GM12878 (cell line): ENCODE measurements around the gene GP2. TPM values are rescaled to one million over a fixed set of nuclear protein-coding genes. Genes with fewer than 3 reads are reported as not detected.

Source experiments
- ATAC-seq: fragments of 200-7000 bp; cut with Tn5 transposase; 3 replicates; pipeline ENCODE4 v1.9.1; 2020; ENCODE audit warnings: mild to moderate bottlenecking, moderate library complexity
- BruUV-seq: library from RNA; stranded (reverse); fragments of 400-500 nt; replicated peaks from 2 replicates; lab custom pipeline; 2021; lab: Mats Ljungman, UMichigan
- CTCF ChIA-PET: fragments of 300-600 bp; sonication (Branson Sonifier 250); formaldehyde crosslinking; extraction: SDS; loops from one replicate; lab custom pipeline; 2021; ENCODE audit warnings: inconsistent platforms; lab: Yijun Ruan, JAX
- POLR2A ChIA-PET: fragments of 350-600 bp; formaldehyde crosslinking; extraction: SDS; loops from one replicate; lab custom pipeline; 2021; ENCODE audit warnings: inconsistent platforms; lab: Charles Lee
- RAD21 ChIA-PET: fragments of 300-600 bp; sonication (Branson Sonifier 250); formaldehyde crosslinking; loops from one replicate; lab custom pipeline; 2023; ENCODE audit warnings: antibody characterized with exemption; ENCODE audit not compliant: unreplicated experiment; lab: Charles Lee
- SMC1A ChIA-PET: fragments of 300-600 bp; sonication (Branson Sonifier 250); formaldehyde crosslinking; loops from one replicate; lab custom pipeline; 2023; ENCODE audit not compliant: unreplicated experiment, uncharacterized antibody; lab: Charles Lee
- DNase-seq: peaks from one replicate; pipeline ENCODE4 v3.0.0-alpha.2; 2011; ENCODE audit warnings: low read depth, low spot score
- FAIRE-seq: peaks from 3 replicates; lab custom pipeline; 2011; peaks lifted over from hg19 to GRCh38; lab: Jason Lieb, UNC
- H2AFZ ChIP-seq: 2 replicates; pipeline ENCODE4 v1.6.0; 2011; ENCODE audit warnings: low read depth, low read length, control low read depth; ENCODE audit not compliant: control insufficient read depth
- H3K27ac ChIP-seq: 2 replicates; pipeline ENCODE4 v1.5.1; 2011; ENCODE audit warnings: control low read depth; ENCODE audit not compliant: control insufficient read depth, insufficient read depth
- H3K27me3 ChIP-seq, 2 experiments: replicated peaks in 1 of 2; 2 replicates each; pipeline versions ENCODE4 v1.6.0 to v1.6.1; 2011; ENCODE audit warnings: low read length in 1 of 2; ENCODE audit not compliant: control insufficient read depth in 2 of 2, insufficient read depth in 2 of 2
- H3K36me3 ChIP-seq, 2 experiments: 2 replicates each; pipeline ENCODE4 v1.5.1; 2011; ENCODE audit warnings: low read length in 1 of 2; ENCODE audit not compliant: control insufficient read depth in 2 of 2, insufficient read depth in 2 of 2
- H3K4me1 ChIP-seq: 2 replicates; pipeline ENCODE4 v1.6.1; 2011; ENCODE audit warnings: mild to moderate bottlenecking, low read length, moderate library complexity, mixed read lengths; ENCODE audit not compliant: control insufficient read depth, insufficient read depth
- H3K4me2 ChIP-seq: 2 replicates; pipeline ENCODE4 v1.6.0; 2011; ENCODE audit warnings: control low read depth; ENCODE audit not compliant: control insufficient read depth, insufficient read depth
- H3K4me3 ChIP-seq: fragments of 200-600 bp; sonication (generic); 2 replicates; pipeline ENCODE4 v1.5.1; 2016
- H3K79me2 ChIP-seq: 2 replicates; pipeline ENCODE4 v1.6.0; 2011; ENCODE audit warnings: low read length; ENCODE audit not compliant: control insufficient read depth, insufficient read depth
- H3K9ac ChIP-seq: 2 replicates; pipeline ENCODE4 v1.8.0; 2011; ENCODE audit warnings: low read length, control low read depth, mixed read lengths; ENCODE audit not compliant: control insufficient read depth, insufficient read depth
- H3K9me3 ChIP-seq: replicated peaks from 3 replicates; pipeline ENCODE4 v1.5.1; 2011; ENCODE audit warnings: mild to moderate bottlenecking, low read length; ENCODE audit not compliant: control insufficient read depth, insufficient read depth
- H4K20me1 ChIP-seq: 2 replicates; pipeline ENCODE4 v1.6.0; 2011; ENCODE audit not compliant: control insufficient read depth, insufficient read depth
- ATF7 ChIP-seq: fragments of 450-650 bp; IDR thresholded peaks from 2 replicates; pipeline ENCODE4 v1.6.1; 2016; ENCODE audit warnings: low read depth, mild to moderate bottlenecking
- CBX5 ChIP-seq: sonication (generic); IDR thresholded peaks from 2 replicates; pipeline ENCODE4 v1.6.1; 2016; ENCODE audit warnings: low read depth, moderate library complexity, mild to moderate bottlenecking, inconsistent platforms
- HDAC6 ChIP-seq: fragments of 200-600 bp; sonication (generic); IDR thresholded peaks from one replicate; pipeline ENCODE4 v1.8.0; 2017; ENCODE audit warnings: antibody characterized with exemption; ENCODE audit not compliant: unreplicated experiment
- KAT2A ChIP-seq: conservative IDR thresholded peaks from 2 replicates; pipeline ENCODE4 v1.6.1; 2011; ENCODE audit warnings: low read depth, low read length; ENCODE audit not compliant: control insufficient read depth
- NFYB ChIP-seq: IDR thresholded peaks from 2 replicates; pipeline ENCODE4 v1.6.1; 2011; ENCODE audit warnings: low read depth, mild to moderate bottlenecking, low read length, improper control_type of control experiment, moderate library complexity; ENCODE audit not compliant: insufficient read depth
- RB1 ChIP-seq: fragments of 450-650 bp; formaldehyde crosslinking; IDR thresholded peaks from 2 replicates; pipeline ENCODE4 v1.6.1; 2017; ENCODE audit warnings: mild to moderate bottlenecking, borderline replicate concordance
- RFX5 ChIP-seq: IDR thresholded peaks from 2 replicates; pipeline ENCODE4 v1.6.1; 2011; ENCODE audit warnings: low read depth, low read length, improper control_type of control experiment
- SMAD5 ChIP-seq: IDR thresholded peaks from 2 replicates; pipeline ENCODE4 v1.6.1; 2016; ENCODE audit warnings: antibody characterized with exemption, low read depth
- SREBF2 ChIP-seq: IDR thresholded peaks from 2 replicates; pipeline ENCODE4 v1.6.1; 2012; ENCODE audit warnings: mild to moderate bottlenecking, low read length
- TAF1 ChIP-seq: IDR thresholded peaks from 2 replicates; pipeline ENCODE4 v1.6.1; 2011; ENCODE audit warnings: mild to moderate bottlenecking, low read depth, low read length, borderline replicate concordance
- WGBS: methylation state at CpG from one replicate; pipeline ENCODE4 v1.1.6; 2016; ENCODE audit warnings: low lambda C conversion rate; ENCODE audit not compliant: insufficient replicate concordance, insufficient coverage; ENCODE audit errors: missing lambda C conversion rate; 5-methylcytosine and 5-hydroxymethylcytosine counted together
- in situ Hi-C: fragments of 300-500 bp; cut with MboI; formaldehyde crosslinking; loops from 9 replicates; pipeline ENCODE4 v1.14.3; 2018; ENCODE audit warnings: mixed read lengths
- intact Hi-C: fragments of 100-400 bp; cut with micrococcal nuclease; formaldehyde crosslinking; loops from one replicate; pipeline ENCODE4 v1.14.2; 2022; ENCODE audit not compliant: unreplicated experiment
- polyA plus RNA-seq, 11 experiments: library from polyadenylated mRNA; depleted of rRNA in 4 of 11; unstranded in 6 of 11; stranded (reverse) in 5 of 11; fragments of >200 nt; fragmentation: Nextera tagmentation in 4 of 11; fragmentation: Illumina TruSeq in 1 of 11; extraction: Ambion mirVana in 4 of 11; extraction: Trizol in 1 of 11; gene quantifications; 1 replicate in 1 of 11; 2 replicates in 10 of 11; pipeline versions ENCODE4 v1.2.1 to v1.2.3, GENCODE V29; 2011 to 2016; ENCODE audit warnings: inconsistent platforms in 2 of 11, missing spikeins in 2 of 11, low read depth in 1 of 11
- total RNA-seq, 4 experiments: library from RNA; depleted of rRNA in 3 of 4; stranded (reverse); fragments of >200 nt in 3 of 4; fragmentation: Illumina TruSeq in 1 of 4; extraction: Trizol in 1 of 4; gene quantifications; 2 replicates each; pipeline versions ENCODE4 v1.2.1 to v1.2.3, GENCODE V29; 2013 to 2021
- TF ChIP-seq, protein P1 (sequence below): IDR thresholded peaks from 2 replicates; pipeline ENCODE4 v1.6.1; 2012; ENCODE audit warnings: improper control_type of control experiment, low read depth, low read length; ENCODE audit not compliant: insufficient replicate concordance
- TF ChIP-seq, protein P2 (sequence below): fragments of 450-650 bp; IDR thresholded peaks from 2 replicates; pipeline ENCODE4 v1.6.1; 2018; ENCODE audit warnings: mild to moderate bottlenecking, low read depth, moderate library complexity; ENCODE audit not compliant: partially characterized antibody

Gene GP2
- total and polyA plus RNA-seq, 10 of the 15 experiments (the other 5 are each of a cell fraction or from before 2014, with no cell fraction given), result 6.9 TPM; not detected in 9

DNA sequence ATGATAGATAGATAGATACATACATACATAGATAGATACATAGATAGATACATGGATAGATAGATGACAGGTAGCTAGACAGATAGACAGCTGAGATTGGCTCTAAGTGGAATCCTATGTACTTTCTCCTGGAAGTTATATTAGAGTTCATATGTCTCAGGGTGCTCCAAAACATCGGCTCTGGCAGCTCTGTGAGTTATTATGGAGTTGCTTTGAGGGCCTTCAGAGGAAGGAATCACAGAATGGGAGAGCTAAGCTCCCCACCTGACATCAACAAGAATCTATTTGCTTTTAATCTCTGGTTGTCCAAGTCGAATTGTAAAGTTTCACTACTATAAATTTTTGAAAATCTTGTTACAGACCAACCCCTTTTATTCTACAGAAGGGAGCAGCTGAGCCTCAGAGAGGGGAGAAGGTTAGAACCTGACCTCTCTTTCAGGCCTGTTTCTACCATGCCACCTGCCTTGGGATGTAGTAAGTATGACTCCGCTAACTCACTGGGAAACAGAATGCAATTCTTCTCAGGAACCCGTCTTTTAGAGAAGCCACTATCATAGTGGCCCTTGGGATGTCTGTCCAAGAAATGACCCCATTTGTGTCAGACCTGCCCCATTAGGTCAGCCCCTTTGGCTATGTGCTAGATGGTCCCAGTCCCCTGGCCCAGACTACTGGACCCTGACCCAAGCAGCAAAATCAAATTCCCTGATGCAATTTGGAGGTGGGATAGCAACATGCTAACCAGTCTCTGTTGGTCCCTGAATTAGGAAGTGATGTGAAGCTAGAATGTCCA lies 18.3 kb downstream of the GP2 start (continued):
- TF ChIP-seq, protein P1, sequence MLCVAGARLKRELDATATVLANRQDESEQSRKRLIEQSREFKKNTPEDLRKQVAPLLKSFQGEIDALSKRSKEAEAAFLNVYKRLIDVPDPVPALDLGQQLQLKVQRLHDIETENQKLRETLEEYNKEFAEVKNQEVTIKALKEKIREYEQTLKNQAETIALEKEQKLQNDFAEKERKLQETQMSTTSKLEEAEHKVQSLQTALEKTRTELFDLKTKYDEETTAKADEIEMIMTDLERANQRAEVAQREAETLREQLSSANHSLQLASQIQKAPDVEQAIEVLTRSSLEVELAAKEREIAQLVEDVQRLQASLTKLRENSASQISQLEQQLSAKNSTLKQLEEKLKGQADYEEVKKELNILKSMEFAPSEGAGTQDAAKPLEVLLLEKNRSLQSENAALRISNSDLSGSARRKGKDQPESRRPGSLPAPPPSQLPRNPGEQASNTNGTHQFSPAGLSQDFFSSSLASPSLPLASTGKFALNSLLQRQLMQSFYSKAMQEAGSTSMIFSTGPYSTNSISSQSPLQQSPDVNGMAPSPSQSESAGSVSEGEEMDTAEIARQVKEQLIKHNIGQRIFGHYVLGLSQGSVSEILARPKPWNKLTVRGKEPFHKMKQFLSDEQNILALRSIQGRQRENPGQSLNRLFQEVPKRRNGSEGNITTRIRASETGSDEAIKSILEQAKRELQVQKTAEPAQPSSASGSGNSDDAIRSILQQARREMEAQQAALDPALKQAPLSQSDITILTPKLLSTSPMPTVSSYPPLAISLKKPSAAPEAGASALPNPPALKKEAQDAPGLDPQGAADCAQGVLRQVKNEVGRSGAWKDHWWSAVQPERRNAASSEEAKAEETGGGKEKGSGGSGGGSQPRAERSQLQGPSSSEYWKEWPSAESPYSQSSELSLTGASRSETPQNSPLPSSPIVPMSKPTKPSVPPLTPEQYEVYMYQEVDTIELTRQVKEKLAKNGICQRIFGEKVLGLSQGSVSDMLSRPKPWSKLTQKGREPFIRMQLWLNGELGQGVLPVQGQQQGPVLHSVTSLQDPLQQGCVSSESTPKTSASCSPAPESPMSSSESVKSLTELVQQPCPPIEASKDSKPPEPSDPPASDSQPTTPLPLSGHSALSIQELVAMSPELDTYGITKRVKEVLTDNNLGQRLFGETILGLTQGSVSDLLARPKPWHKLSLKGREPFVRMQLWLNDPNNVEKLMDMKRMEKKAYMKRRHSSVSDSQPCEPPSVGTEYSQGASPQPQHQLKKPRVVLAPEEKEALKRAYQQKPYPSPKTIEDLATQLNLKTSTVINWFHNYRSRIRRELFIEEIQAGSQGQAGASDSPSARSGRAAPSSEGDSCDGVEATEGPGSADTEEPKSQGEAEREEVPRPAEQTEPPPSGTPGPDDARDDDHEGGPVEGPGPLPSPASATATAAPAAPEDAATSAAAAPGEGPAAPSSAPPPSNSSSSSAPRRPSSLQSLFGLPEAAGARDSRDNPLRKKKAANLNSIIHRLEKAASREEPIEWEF, result no peak
- TF ChIP-seq RFX5 (no peak), ATF7 (no peak)

DNA sequence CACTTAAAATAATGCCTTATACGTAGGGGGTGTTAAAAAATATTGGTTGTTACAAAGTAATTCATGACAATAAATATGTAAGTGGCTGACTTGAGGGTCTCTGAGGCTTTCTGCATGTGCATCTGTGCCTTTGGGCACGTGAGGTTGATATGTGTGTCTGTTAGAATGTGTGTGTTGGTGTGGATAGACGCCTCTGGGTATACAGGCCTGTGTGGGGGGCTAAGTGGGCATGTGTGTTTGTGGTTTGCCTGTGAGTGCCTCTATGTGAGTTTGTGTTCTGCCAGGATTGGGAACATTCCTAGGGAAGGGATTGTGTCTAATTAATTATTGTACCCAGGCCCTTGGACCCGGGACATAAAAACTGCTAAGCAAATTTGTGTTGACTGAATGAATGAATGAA lies 19.0 kb downstream of the GP2 start:
- no peak for FAIRE-seq
- Histone ChIP-seq H3K27me3 (no peaks in the 10 kb centered on the region), H3K27ac (no peak overlapping the region), H3K79me2 (no peaks in the 10 kb centered on the region), H4K20me1 (no peaks in the 10 kb centered on the region), H3K4me3 (no peak overlapping the region), H3K4me1 (no peaks in the 10 kb centered on the region), H3K36me3 (no peaks in the 10 kb centered on the region), H3K4me2 (no peak overlapping the region), H3K9ac (no peak overlapping the region), H2AFZ (no peak overlapping the region), H3K9me3 (no peaks in the 10 kb centered on the region)
- ChIA-PET SMC1A (interaction anchor here (0.9 to 1.5 kb wide), 2 partner anchors 15 to 401 kb away, joined by 3 to 5 read pairs; no protein-coding TSS in a partner anchor), CTCF (interaction anchor here (1.2 kb wide), 1 partner anchor 409 kb away, joined by 4 read pairs; no protein-coding TSS in a partner anchor), POLR2A (no interaction called here), RAD21 (interaction anchor here (1.3 kb wide), 1 partner anchor 9 kb away, joined by 4 read pairs; no protein-coding TSS in a partner anchor)
- DNase-seq, result no peak
- ATAC-seq, result no peak
- BruUV-seq, result no TSS peak
- intact Hi-C loops, result no loop called here
- 0% methylated on average over 4 of the region's 4 CpGs for WGBS
- in situ Hi-C loops, result no loop called here
- TF ChIP-seq HDAC6 (no peak), KAT2A (no peak), NFYB (no peak), SREBF2 (no peak), RB1 (no peak), SMAD5 (no peak), TAF1 (no peak), CBX5 (no peak)
- TF ChIP-seq, protein P2, sequence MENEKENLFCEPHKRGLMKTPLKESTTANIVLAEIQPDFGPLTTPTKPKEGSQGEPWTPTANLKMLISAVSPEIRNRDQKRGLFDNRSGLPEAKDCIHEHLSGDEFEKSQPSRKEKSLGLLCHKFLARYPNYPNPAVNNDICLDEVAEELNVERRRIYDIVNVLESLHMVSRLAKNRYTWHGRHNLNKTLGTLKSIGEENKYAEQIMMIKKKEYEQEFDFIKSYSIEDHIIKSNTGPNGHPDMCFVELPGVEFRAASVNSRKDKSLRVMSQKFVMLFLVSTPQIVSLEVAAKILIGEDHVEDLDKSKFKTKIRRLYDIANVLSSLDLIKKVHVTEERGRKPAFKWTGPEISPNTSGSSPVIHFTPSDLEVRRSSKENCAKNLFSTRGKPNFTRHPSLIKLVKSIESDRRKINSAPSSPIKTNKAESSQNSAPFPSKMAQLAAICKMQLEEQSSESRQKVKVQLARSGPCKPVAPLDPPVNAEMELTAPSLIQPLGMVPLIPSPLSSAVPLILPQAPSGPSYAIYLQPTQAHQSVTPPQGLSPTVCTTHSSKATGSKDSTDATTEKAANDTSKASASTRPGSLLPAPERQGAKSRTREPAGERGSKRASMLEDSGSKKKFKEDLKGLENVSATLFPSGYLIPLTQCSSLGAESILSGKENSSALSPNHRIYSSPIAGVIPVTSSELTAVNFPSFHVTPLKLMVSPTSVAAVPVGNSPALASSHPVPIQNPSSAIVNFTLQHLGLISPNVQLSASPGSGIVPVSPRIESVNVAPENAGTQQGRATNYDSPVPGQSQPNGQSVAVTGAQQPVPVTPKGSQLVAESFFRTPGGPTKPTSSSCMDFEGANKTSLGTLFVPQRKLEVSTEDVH, result no peak
